NCI-H69 (cell line): ENCODE data around the gene SLC22A5.
A peak's percentile ranks its signal among the peaks of the same experiment; 100 is the strongest.
"Not testable (repeated sequence)": the region's sequence is repeated elsewhere in the genome, so short reads cannot be mapped to it uniquely, and the experiment has no call there.

Experiments
- DNase-seq: peaks from one replicate; lab custom pipeline; 2025; lab: John Stamatoyannopoulos, UW

The SLC22A5 gene

DNA sequence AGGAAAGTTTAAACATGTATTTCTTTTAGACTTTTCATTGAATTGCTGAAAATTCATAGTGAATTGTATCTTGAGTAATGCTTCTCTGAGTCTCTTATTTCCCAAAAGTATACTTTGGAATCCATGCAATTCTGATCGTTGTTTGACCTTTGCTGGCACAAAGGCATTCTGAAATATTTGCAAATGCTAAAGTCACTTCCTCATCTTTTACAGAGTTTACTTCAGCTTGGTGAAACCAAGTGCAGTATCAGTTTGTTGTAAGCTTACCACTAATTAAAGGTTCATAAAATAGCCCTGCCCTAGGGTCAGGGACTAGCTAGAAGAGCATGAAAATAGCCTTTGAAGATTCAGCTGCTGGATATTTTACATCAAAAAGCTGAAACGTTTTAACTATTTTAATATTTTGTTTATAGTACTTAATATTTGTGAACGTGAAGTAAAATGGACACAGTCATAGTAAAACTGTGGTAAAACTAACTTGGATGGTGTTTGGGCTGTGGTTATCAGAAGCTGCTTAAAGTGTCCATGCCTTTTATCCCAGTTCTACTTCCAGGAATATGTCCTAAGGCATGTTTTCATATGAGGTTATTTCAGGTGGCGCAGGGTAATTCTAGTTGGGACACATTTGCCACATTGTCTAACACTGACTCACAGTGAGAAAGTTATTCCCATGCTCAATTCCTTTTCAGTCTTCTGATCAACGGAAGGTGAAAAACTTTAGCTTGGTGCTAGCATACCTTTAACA is 45.3 kb downstream of the SLC22A5 start:
- no peak for DNase-seq

DNA sequence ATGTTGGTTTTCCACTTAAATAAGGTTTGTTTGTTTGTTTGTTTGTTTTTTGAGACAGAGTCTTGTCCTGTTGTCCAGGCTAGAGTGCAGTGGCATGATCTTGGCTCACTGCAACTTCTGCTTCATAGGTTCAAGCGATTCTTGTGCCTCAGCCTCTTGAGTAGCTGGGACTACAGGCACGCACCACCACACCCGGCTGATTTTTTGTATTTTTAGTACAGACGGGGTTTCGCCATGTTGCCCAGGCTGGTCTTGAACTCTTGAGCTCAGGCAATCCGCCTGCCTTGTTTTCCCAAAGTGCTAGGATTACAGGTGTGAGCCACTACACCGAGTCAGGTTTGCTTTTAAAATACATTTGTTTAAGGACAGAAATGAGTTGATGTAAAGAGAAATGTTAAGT is 46.0 kb downstream of the SLC22A5 start:
- not testable (repeated sequence) for DNase-seq

DNA sequence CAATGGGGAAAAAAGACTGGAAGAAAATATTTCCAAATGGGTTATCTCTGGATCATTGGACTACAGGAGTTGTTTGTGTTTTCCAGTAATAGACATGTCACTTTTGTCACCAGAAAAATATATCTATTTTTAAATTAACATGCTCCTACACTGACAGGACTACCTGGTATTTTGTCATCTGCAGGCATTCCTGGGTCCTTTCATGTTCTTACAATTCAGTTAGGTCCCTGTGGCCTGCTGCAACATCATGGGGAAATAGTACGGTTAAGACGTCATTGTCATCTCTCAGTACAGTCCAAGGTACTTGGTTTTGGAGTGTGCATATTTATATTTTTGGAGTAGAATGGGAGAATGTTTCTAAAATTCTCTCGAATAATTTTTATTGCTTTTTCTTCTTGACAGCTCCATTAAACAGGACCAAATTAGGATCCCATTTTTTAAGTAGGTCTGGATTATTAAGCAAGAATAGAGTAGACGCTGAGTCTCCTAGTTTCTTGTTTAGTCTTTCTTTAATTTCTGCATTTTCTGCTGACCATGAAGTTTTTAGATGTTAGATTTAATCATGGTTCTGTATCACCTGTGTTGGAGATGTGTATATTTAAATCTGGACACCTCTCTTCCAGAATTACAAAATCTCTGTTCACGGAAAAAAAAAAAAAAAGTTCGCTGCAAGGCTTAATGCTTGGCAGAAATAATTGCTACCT is 46.9 kb downstream of the SLC22A5 start:
- no peak for DNase-seq

DNA sequence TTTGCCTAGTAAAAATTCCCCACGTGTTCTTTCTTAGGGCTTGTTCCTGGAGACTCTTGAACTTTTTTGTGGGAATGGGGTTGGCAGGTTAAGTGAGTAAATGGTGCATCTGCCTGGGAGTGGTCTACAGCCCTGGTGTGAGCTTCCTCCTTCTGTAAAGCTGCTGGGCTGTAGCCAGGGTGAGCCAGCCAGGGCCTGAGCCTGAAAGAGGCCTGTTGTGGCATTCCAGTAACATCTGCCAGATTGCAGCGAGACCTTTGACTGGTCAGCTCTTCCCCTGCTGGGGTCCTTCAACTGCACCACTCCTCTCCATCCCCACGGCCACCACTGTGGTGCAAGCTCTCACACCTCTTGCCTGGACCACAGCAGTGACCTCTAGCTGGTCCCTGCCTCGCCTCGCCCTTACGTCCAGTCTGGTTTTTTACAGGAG is 47.5 kb downstream of the SLC22A5 start:
- no peak for DNase-seq

DNA sequence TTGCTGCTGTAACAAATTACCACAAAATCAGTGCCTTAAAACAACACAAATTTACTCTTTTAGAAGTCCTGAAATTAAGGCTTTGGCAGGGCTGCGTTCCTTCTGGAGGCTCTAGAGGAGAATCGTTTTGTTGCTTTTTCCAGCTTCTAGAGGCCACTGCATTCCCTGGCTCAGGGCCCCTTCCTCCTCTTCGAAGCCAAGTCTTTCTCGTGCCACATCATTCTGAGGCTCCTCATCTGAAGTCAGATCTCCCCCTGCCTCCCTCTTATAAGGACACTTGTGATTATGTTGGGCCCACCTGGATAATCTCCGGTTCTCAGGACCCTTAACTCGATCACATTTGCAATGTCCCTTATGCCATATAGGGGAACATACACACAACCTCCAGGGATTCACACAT is 48.0 kb downstream of the SLC22A5 start:
- no peak for DNase-seq

DNA sequence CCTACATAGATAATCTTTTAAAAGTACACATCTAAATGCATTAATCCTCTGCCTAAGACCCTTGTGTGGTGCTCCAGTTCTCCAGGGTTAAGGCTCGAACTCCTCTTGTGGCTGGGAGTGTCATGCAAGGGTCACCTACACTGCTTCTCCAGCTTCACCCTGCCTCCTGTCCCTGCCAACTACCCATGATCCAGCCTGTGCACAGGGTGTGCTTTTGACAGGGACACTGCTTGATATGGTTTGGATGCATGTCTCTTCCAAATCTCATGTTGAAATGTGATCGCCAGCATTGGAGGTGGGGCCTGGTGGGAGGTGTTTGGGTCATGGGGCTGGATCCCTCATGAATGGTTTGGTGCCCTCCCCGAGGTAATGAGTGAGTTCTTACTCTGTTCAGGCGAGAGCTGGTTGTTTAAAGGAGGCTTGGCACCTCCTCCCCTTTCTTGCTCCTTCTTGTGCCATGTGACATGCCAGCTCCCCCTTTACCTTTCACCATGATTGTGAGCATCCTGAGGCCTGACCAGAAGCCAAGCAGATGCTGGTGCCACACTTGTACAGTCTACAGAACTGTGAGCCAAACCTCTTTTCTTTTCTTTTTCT is 48.5 kb downstream of the SLC22A5 start:
- DNase-seq, result no peak

DNA sequence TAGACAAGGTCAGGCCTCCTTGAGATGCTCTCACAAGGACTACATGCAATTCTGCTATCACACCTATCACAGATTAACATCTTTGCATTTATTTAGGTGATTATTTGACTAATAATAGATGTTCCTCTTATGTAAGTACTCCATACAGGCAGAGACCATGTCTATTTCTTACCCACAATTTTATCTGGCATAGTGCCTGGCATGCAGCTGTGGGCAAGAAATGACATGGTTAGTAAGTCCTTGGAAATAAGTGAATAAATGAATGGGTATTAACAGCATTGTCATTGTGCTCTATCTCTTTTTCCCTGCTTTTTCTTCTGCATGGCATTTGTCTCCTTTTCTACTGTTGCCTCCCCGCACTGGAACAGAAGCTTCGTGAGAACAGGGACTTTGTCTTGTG is 49.4 kb downstream of the SLC22A5 start:
- DNase-seq, result no peak

DNA sequence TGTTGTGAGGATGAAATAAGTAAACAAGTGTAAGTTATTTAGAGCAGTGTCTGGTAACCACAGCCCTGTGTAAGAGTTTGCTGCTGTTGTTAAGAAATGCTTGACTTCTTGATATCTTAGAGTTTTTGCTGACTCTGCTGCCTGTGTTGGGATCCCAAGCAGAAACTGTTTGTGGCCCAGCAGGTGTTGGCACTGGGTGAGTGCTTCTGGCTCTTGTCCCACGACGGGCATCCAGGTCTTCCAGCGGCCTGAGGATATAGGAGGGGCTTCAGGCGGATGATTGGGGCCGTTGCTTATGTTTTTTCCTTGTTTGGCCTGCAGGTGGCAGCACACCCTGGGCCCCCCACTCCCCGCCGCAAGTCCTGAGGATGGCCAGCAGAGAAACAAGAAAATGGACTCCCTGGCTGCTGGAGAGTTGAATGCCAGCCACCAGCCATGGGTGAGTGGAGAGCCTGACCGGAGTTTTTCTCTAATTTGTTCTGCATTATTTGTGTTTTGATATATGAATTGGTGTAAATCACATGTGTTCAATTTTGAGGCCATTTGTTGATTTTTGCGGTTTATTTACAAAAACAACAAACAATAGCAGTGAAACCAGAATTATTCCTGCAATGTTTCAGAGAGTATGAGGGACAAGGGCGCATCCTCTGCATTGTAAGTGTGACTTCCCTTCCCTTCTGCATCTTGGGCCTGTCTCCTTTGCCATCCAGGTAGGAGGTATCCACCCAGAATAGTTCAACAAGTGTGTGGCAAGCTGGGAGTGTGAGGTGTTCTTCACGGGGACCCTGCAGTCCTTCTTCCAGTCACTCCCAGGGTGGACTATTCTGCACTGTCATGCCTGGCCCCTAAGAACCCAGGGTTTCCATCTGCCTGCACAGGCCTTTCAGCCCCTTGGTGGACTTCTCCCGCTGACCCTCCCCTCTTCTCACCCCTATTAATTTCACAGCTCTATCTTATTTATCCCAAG is 50.3 kb downstream of the SLC22A5 start:
- peak; percentile 86 for DNase-seq

DNA sequence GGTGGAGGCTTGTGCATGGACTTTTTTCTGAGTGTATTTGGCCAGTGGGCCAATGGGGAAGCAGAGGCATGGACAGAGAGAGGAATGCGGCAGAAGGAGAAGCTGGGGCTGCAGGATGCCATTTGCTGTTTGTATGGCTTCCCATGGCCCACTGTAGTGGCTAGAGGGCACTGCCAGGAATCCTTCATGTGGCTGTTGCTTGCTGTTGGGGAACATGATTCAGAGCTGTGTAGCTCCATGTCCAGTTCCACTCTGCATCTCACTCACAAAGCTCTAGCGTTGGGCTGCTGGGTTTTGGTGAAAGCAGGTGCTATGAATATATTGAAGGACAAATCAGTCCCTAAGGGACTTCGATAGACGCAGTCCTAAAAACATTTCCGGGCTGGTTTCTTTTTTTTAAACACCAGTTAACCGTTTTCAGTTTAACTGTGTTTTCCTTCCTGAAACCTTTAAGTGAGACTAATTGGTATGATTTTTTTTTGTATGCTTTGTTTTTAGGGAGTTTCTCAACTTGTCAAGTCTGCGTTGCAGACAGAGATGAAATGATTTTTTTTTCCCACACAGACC is 51.3 kb downstream of the SLC22A5 start:
- DNase-seq, result no peak

DNA sequence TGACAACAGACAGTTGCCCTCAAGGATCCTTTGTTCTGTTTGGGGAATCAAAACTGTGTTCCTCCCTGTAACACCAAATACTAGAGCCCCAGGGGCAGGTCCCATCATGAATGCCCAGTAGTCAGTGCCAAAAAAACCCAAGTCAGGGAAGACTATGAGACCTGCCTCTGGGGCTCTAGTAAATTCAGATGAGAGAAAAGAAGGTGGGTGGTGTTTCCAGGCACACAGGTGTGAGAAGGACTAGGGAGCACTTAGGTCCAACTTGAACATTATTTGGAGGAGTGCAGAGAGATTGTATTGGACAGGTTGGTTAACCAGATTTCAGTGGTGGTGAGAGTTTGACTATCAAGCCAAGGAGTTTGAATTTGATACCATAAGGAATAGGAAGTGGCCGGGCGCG is 52.0 kb downstream of the SLC22A5 start:
- no peak for DNase-seq

DNA sequence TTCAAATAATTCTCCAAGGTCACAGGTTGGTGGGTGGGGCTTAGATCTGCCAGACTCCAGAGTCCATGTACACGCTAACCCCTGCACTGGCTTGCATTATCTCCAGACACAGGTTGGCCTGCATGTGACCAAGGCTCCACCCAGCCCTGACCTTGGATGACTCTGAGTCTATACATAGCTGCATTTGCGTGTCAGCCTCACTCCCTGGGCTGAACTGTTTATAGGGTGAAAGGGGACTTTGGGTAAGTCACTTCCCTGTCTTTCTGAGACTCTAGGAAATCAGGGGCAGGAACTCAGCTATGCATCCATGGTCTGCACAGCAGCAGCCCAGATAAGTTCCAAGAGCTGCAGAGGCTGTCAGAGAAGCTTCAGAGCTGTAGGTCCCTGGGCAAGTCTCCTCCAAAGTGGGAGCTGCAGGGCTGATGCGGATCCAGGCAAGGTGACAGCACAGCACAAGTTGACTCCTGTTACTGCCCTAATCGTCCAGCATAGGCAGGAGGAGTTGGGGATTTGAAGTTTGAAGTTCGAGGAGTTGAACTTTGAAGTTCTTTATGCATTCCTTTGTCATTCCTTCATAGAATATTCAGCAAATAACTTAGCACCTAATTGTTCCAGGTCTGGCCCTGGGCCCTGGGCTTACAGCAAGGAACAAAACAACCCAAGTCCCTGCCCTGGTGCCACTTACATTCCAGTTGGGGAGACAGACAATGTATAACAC is 53.4 kb downstream of the SLC22A5 start:
- DNase-seq, result no peak

DNA sequence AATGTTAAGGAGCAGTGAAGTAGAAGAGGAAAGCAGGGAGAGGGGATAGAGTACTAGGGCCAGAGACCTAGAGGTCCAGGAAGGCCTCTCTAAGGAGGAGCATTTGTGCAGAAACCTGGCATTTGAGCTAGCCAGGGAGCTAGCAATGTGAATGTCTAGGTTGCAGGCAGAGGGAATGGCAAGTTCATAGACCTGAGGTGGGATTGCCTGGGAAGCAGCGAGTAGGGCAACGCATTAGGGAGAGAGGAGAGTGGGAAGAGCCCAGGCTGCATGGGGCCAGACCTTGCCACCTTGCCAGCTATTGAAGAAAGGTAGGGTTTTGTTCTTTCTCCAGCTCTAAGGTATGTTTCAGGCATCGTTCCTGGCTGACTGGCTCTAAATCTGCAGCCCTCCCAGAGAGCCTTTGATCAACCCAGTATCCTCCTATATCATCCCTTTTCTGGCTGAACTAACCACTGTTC is 54.0 kb downstream of the SLC22A5 start:
- no peak for DNase-seq

DNA sequence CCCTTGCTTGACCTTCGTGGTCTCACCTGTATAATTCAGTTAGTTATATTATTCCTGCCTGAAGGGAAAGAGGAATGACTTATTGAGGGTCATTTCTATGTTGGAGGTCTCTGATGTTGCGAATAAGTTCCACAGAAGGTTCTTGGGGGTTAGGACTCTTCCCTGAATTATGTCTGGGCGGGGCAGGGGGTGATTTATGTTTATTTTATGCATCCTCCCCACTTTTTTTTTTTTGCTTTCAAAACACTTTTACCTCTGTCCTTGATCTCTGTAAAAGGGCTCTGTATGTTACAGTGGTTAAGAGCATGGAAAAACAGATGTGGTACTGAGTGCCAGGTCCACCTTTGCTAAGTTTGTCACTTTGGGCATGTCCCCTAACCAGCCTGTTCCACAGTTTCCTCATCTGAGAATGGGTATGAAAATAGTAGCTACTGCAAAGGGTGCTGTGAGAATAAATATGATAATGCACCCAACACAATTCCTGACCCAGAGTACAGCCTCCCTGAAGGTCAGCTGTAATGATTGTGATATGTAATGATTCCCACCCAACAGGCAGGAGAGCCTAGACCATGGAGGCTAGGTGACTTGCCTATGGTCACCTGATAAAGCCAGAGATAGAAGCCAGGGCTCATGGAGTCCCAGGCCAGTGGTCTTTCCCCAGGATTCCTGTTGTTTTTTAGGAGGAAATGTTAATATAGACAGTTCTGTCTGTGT is 54.8 kb downstream of the SLC22A5 start:
- DNase-seq, result no peak

DNA sequence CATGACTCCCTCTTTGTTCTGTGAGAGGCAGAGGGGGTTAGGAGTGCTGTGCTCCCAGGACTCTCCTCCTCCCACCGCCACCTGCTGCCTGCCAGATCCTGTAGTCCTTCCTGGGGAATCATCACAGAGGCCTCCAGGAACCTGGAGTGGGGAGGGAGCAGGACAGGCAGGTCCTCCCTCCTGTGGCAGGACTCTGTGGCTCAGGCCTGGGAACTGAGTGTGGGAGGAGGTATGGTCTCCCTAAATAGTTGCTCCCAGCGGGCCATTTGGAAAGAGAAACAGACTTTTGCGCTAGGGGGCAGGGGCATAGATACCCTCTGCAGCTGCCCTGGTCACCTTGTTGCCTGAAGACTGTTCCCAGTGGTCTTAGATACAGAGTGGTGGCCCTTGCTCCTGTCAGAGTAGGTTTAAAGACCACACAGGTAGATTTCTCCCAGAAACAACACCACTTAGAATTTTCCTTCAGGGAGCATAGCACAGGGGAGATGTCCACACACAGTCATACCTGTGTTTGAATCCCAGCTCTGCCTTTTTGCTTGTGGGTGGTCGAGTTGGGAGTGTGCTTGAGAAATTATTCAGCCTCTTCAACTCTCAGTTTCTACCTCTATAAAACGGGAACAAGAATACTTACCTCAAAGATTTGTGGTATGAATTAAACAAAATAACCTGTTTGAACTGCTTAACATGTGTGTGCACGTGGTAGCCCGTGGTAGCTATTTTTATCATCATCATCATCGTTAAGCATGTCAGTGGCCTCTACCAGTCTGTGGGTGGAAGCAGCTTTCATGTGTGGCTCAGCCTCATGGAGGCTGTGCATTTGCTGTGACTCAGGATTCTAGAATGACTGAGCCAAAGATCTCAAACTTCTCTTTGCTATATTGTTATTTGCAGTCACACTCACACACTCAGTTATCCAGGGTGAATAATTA is 55.8 kb downstream of the SLC22A5 start:
- DNase-seq, result no peak

DNA sequence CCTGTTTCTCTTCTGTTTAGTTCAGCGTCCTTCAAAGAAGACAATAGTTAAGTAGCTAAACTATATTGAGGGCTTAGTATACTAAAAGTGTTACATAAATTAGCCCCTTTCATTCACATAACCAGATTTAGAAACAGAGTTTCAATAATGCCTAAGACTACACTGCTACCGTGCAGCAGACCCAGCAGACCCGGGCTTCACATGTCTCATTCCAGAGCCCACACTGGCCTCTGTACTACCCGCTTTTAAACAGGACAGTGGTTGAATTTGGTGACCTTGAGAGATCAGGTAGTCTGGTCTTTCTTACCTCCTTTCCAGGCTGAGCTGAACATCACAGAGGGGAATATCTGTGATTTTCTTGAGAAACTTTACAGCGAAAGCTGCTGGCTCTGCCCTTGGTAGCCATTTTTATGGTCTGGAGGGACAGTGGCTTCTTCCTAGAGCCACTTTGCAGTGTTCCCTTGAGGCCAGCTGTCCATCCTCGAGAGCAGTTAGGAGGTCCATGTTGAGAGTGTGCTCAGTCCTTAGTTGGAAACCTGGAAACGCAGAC is 56.5 kb downstream of the SLC22A5 start:
- no peak for DNase-seq

DNA sequence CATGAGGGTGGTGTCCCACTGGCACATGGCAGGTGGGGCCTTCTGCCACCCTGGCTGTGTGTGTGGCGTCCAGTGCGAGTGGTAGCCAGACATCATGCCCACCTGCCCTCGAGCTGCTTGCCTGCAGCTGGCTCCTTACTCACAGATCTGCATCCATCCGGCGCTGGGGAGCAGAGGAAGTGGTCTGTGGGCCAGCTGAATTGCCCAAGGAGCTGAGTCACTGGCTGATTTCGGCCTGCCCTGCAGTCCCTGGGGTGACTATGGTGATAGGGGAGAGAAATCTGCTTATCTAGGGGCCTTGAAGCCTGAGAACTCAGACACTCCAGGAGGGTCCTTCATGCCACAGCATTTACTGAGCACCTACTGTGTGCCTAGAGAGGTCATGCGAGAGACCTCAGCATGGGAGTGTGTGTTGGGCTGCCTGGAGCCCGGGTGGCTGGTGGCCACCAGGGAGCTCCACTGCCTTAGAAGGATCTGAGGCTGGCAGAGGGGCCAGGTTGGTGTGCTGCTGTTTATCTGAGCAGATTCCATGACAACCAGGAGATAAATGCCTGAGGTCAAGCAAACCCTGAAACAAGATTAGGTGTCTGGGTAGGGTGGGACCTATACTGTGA is 57.1 kb downstream of the SLC22A5 start:
- peak; percentile 43 for DNase-seq

DNA sequence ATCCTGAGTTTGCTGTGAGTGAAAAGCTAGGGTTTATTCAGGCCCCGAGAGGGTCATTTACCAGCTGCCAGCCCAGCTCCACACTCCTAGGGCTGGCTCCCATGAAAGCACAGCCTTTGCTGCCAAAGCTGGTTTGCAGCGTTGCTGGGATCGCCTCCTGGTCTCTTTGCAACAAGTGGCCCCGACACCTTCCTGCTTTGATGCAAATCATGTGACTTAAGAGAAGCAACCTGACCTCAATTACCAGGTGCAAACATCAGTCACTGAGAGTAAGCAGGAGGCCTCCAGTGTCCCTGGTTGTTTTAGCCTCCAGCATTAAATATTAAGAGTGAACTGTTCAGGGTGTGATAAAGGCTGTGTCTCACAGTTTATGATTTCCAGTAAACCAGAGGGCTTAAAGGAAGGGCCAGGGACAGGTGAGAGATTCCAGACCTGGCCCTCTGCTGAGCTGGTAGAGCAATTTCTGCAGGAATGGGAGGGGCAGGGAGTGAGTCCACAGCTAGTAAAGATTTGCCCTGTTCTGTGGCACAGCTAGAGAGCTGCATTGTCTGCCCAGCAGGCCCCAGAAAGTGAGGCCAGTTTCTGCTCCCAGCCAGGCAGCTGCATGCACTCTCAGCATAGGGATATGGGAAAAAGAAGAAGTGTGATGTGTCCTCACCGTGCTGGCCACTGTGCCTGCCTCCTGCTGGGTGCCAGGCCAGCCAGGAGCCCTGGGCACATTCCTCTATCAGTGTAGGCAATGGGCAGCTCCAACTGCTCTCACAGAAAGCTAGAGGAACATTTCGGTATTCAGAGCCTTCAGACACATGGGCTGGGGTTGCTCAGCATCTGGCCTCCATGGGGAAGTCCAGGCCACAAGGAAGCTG is 58.0 kb downstream of the SLC22A5 start:
- peak; percentile 90 for DNase-seq

DNA sequence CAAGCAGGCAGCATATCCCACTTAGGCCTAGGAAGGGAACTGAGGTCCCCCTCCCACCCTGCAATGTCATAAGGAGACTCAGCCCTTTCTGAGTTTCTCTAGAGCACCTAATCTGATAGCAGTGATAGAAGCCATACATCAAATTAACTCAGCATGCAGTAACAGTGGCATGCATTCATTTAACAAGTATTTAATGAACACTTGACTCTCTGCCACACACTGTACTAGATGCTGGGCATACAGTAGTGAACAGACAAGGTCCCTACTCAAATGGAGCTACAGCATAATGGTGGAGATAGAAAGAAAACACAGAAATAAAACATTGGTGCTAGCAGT is 58.6 kb downstream of the SLC22A5 start:
- peak; percentile 77 for DNase-seq
